H9 (cell line): ENCODE data around the gene DMD. TPM values are rescaled to one million over a fixed set of nuclear protein-coding genes. Genes with fewer than 3 reads are reported as not detected.

Source experiments
- DNase-seq: peaks from one replicate; pipeline ENCODE4 v3.0.0-alpha.2; 2017
- H2AFZ ChIP-seq: one replicate; pipeline ENCODE4 v1.6.1; 2013; ENCODE audit warnings: mild to moderate bottlenecking, low read length, control low read depth, moderate library complexity
- H2AK5ac ChIP-seq: 2 replicates; pipeline ENCODE4 v1.6.1; 2013; ENCODE audit warnings: low read length, control low read depth, mixed read lengths; ENCODE audit not compliant: insufficient read length
- H2BK120ac ChIP-seq: one replicate; pipeline ENCODE4 v1.6.1; 2013; ENCODE audit warnings: low read depth, mild to moderate bottlenecking, low read length, control low read depth, inconsistent platforms; ENCODE audit not compliant: poor library complexity, severe bottlenecking
- H2BK12ac ChIP-seq: 2 replicates; pipeline ENCODE4 v1.6.1; 2013; ENCODE audit warnings: low read length, control low read depth, mixed read lengths, low read depth; ENCODE audit not compliant: insufficient read length
- H2BK15ac ChIP-seq: 2 replicates; pipeline ENCODE4 v1.6.1; 2013; ENCODE audit warnings: low read depth, low read length, control low read depth
- H2BK20ac ChIP-seq: one replicate; pipeline ENCODE4 v1.6.1; 2013; ENCODE audit warnings: low read depth, mild to moderate bottlenecking, low read length, control low read depth, inconsistent platforms; ENCODE audit not compliant: poor library complexity, severe bottlenecking
- H2BK5ac ChIP-seq: 2 replicates; pipeline ENCODE4 v1.6.1; 2013; ENCODE audit warnings: low read length, control low read depth, mixed read lengths; ENCODE audit not compliant: insufficient read length
- H3K14ac ChIP-seq: 2 replicates; pipeline ENCODE4 v1.6.1; 2013; ENCODE audit warnings: low read length, control low read depth; ENCODE audit not compliant: insufficient read depth
- H3K18ac ChIP-seq: 2 replicates; pipeline ENCODE4 v1.6.1; 2013; ENCODE audit warnings: low read depth, mild to moderate bottlenecking, mixed read lengths, low read length, control low read depth; ENCODE audit not compliant: insufficient read length
- H3K23ac ChIP-seq: 2 replicates; pipeline ENCODE4 v1.6.1; 2013; ENCODE audit warnings: low read length, control low read depth, mixed read lengths, low read depth; ENCODE audit not compliant: insufficient read length
- H3K23me2 ChIP-seq: 2 replicates; pipeline ENCODE4 v1.6.1; 2013; ENCODE audit warnings: low read depth, mild to moderate bottlenecking, mixed read lengths, low read length, control low read depth; ENCODE audit not compliant: insufficient read length, poor library complexity, severe bottlenecking
- H3K27ac ChIP-seq: 2 replicates; pipeline ENCODE4 v1.5.1; 2013; ENCODE audit warnings: low read length, control low read depth, mixed read lengths, low read depth; ENCODE audit not compliant: insufficient read length
- H3K27me3 ChIP-seq: 2 replicates; pipeline ENCODE4 v1.6.1; 2013; ENCODE audit warnings: low read length, control low read depth, inconsistent platforms; ENCODE audit not compliant: insufficient read depth
- H3K4ac ChIP-seq: 2 replicates; pipeline ENCODE4 v1.6.1; 2013; ENCODE audit warnings: low read depth, mild to moderate bottlenecking, control low read depth, inconsistent platforms, low read length, moderate library complexity
- H3K4me1 ChIP-seq: 2 replicates; pipeline ENCODE4 v1.6.1; 2013; ENCODE audit warnings: low read length, control low read depth, inconsistent platforms; ENCODE audit not compliant: insufficient read depth
- H3K4me2 ChIP-seq: 2 replicates; pipeline ENCODE4 v1.6.1; 2013; ENCODE audit warnings: low read length, control low read depth, mixed read lengths; ENCODE audit not compliant: insufficient read length, insufficient read depth
- H3K56ac ChIP-seq: 2 replicates; pipeline ENCODE4 v1.6.1; 2013; ENCODE audit warnings: low read depth, mild to moderate bottlenecking, mixed read lengths, low read length, control low read depth; ENCODE audit not compliant: insufficient read length
- H3K79me1 ChIP-seq: 2 replicates; pipeline ENCODE4 v1.6.1; 2013; ENCODE audit warnings: low read depth, mild to moderate bottlenecking, moderate library complexity, low read length, control low read depth, inconsistent platforms; ENCODE audit not compliant: insufficient read depth, poor library complexity, severe bottlenecking
- H3K79me2 ChIP-seq: 2 replicates; pipeline ENCODE4 v1.6.1; 2013; ENCODE audit warnings: low read length, control low read depth, inconsistent platforms; ENCODE audit not compliant: insufficient read depth
- H3K9ac ChIP-seq: 2 replicates; pipeline ENCODE4 v1.6.1; 2013; ENCODE audit warnings: low read length, control low read depth, mixed read lengths; ENCODE audit not compliant: insufficient read length; ENCODE audit errors: extremely low read depth
- H3K9me3 ChIP-seq: one replicate; pipeline ENCODE4 v1.6.1; 2013; ENCODE audit warnings: low read depth, low read length, inconsistent platforms; ENCODE audit not compliant: control insufficient read depth
- H3T11ph ChIP-seq: one replicate; pipeline ENCODE4 v1.6.1; 2013; ENCODE audit warnings: mild to moderate bottlenecking, low read length, control low read depth, inconsistent platforms
- H4K20me1 ChIP-seq: one replicate; pipeline ENCODE4 v1.6.1; 2013; ENCODE audit not compliant: control insufficient read depth, insufficient read length, insufficient read depth
- H4K5ac ChIP-seq: 2 replicates; pipeline ENCODE4 v1.6.1; 2013; ENCODE audit warnings: low read depth, mild to moderate bottlenecking, mixed read lengths, low read length, control low read depth; ENCODE audit not compliant: insufficient read length
- H4K8ac ChIP-seq: replicated peaks from 2 replicates; pipeline ENCODE4 v1.6.1; 2013; ENCODE audit warnings: low read length, control low read depth, mixed read lengths, low read depth; ENCODE audit not compliant: insufficient read length
- H4K91ac ChIP-seq: 2 replicates; pipeline ENCODE4 v1.6.1; 2013; ENCODE audit warnings: low read depth, mild to moderate bottlenecking, moderate library complexity, mixed read lengths, low read length, control low read depth; ENCODE audit not compliant: insufficient read length
- H3K27ac Mint-ChIP-seq, 3 experiments: 2 replicates in 2 of 3; 3 replicates in 1 of 3; pipeline ENCODE4 v1.8.0; 2020 to 2021; ENCODE audit warnings: mixed read lengths in 3 of 3, mild to moderate bottlenecking in 1 of 3, moderate library complexity in 1 of 3
- H3K27me3 Mint-ChIP-seq: 2 replicates; pipeline ENCODE4 v1.8.0; 2021; ENCODE audit warnings: low read depth, mild to moderate bottlenecking, moderate library complexity, mixed read lengths
- H3K36me3 Mint-ChIP-seq, 3 experiments: 2 replicates in 2 of 3; 3 replicates in 1 of 3; pipeline ENCODE4 v1.8.0; 2020 to 2021; ENCODE audit warnings: low read depth in 3 of 3, mixed read lengths in 3 of 3; ENCODE audit not compliant: insufficient read depth in 1 of 3
- H3K4me1 Mint-ChIP-seq, 2 experiments: 2 replicates each; pipeline ENCODE4 v1.8.0; 2020; ENCODE audit warnings: mixed read lengths in 2 of 2
- H3K4me3 Mint-ChIP-seq, 2 experiments: 2 replicates in 1 of 2; 3 replicates in 1 of 2; pipeline ENCODE4 v1.8.0; 2020 to 2021; ENCODE audit warnings: mild to moderate bottlenecking in 2 of 2, mixed read lengths in 2 of 2, moderate library complexity in 1 of 2
- H3K9me3 Mint-ChIP-seq, 2 experiments: 2 replicates in 1 of 2; 3 replicates in 1 of 2; pipeline ENCODE4 v1.8.0; 2020; ENCODE audit warnings: mild to moderate bottlenecking in 2 of 2, mixed read lengths in 2 of 2, moderate library complexity in 1 of 2
- WGBS: extraction: QIAGEN DNeasy Blood & Tissue Kit; methylation state at CpG from one replicate; pipeline ENCODE4 v1.1.7; 2013; ENCODE audit warnings: missing lambda C conversion rate, low lambda C conversion rate, mixed read lengths; ENCODE audit not compliant: insufficient read length; ENCODE audit errors: extremely low coverage; 5-methylcytosine and 5-hydroxymethylcytosine counted together
- total RNA-seq: library from RNA; stranded (reverse); gene quantifications from 2 replicates; pipeline ENCODE4 v1.2.1, GENCODE V29; 2021
- TF ChIP-seq, protein P1 (sequence below): fragments of 200-600 bp; sonication (generic); conservative IDR thresholded peaks from 3 replicates; pipeline ENCODE4 v1.8.0; 2021; ENCODE audit warnings: antibody characterized with exemption, mild to moderate bottlenecking

DMD gene
- total RNA-seq, 1 experiment from 2014 or later = 3.8 TPM

DNA sequence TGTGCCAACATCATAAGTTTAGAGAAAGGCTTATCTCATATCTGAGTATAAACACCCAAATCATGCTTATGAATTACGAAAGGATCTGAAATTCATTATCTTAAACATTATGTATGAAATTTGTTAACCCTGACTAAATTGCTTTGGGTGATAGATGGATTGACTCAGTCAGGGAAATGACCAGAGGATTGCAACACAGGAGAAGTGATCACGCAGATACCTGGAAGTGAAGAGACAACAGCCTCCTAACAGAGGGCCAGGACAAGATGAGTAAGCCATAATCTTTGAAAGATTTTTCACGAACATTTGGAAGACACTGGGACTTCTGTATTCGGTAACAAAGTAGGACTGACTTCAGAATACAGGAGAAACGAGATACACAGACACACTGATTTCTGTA lies 363.4 kb downstream of the DMD start:
- H4K8ac ChIP-seq = no peak overlapping the region
- H2BK5ac ChIP-seq = no peak overlapping the region
- H3K79me2 ChIP-seq = no peaks in the 10 kb centered on the region
- no peak overlapping the region for H3K4me2 ChIP-seq
- no peak overlapping the region for H3K27ac ChIP-seq
- H4K20me1 ChIP-seq = no peaks in the 10 kb centered on the region
- H3K9ac ChIP-seq = no peak overlapping the region
- no peaks in the 10 kb centered on the region for H3K36me3 Mint-ChIP-seq
- H3K4me3 Mint-ChIP-seq = no peak overlapping the region
- H3K4me1 Mint-ChIP-seq = peaks cover 3 to 6% of the 10 kb centered on the region in 2 experiments
- H2BK15ac ChIP-seq = no peak overlapping the region
- no peaks in the 10 kb centered on the region for H3K27me3 Mint-ChIP-seq
- H3K14ac ChIP-seq = no peak overlapping the region
- H4K5ac ChIP-seq = no peak overlapping the region
- no peak overlapping the region for H4K91ac ChIP-seq
- H3K27ac Mint-ChIP-seq = no peak overlapping the region
- H3T11ph ChIP-seq = no peak overlapping the region
- H3K9me3 ChIP-seq = peaks cover 4% of the 10 kb centered on the region
- H2AFZ ChIP-seq = no peak overlapping the region
- H3K27me3 ChIP-seq = no peaks in the 10 kb centered on the region
- peaks cover 5 to 12% of the 10 kb centered on the region in 2 experiments; a peak in 4 of 5 replicates for H3K9me3 Mint-ChIP-seq
- H3K23me2 ChIP-seq = no peaks in the 10 kb centered on the region
- H3K18ac ChIP-seq = no peak overlapping the region
- TF ChIP-seq, protein P1, sequence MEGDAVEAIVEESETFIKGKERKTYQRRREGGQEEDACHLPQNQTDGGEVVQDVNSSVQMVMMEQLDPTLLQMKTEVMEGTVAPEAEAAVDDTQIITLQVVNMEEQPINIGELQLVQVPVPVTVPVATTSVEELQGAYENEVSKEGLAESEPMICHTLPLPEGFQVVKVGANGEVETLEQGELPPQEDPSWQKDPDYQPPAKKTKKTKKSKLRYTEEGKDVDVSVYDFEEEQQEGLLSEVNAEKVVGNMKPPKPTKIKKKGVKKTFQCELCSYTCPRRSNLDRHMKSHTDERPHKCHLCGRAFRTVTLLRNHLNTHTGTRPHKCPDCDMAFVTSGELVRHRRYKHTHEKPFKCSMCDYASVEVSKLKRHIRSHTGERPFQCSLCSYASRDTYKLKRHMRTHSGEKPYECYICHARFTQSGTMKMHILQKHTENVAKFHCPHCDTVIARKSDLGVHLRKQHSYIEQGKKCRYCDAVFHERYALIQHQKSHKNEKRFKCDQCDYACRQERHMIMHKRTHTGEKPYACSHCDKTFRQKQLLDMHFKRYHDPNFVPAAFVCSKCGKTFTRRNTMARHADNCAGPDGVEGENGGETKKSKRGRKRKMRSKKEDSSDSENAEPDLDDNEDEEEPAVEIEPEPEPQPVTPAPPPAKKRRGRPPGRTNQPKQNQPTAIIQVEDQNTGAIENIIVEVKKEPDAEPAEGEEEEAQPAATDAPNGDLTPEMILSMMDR = no peak
- H3K23ac ChIP-seq = no peak overlapping the region
- no peak overlapping the region for H3K56ac ChIP-seq
- no peak for DNase-seq
- no peak overlapping the region for H2BK12ac ChIP-seq
- no peak overlapping the region for H2AK5ac ChIP-seq
- H3K79me1 ChIP-seq = no peaks in the 10 kb centered on the region
- H2BK20ac ChIP-seq = no peak overlapping the region
- no peak overlapping the region for H2BK120ac ChIP-seq
- H3K4me1 ChIP-seq = peaks cover 2% of the 10 kb centered on the region; the same call in 1 of the 2 replicates
- no peak overlapping the region for H3K4ac ChIP-seq
- no CpG with 5 or more reads among the region's 5 CpGs for WGBS
